ENCODE measurements around the gene ERRFI1.
"Not testable (repeated sequence)": the region's sequence is repeated elsewhere in the genome, so short reads cannot be mapped to it uniquely, and the experiment has no call there.

The ERRFI1 gene

GRCh38 chr1:7972285-7972684 lies 53.8 kb downstream of the ERRFI1 start:
- no peak for TF ChIP-seq POLR2A (IDR thresholded peaks at IDR 0.05; ENCODE audit: low read depth, low read length)
- TF ChIP-seq TAF1 (IDR thresholded peaks at IDR 0.05; ENCODE audit: borderline replicate concordance, low read depth, low read length), result no peak
- no peak for TF ChIP-seq POLR2AphosphoS5 (IDR thresholded peaks at IDR 0.05; ENCODE audit: low read depth, low read length)
- DNase-seq (ENCODE audit: insufficient read length) (no peak), FAIRE-seq (no peak)

- TF ChIP-seq POLR2AphosphoS5 (IDR thresholded peaks at IDR 0.05; ENCODE audit: low read depth, low read length) (no peak), POLR2A (IDR thresholded peaks at IDR 0.05; ENCODE audit: low read depth, low read length) (no peak), TAF1 (IDR thresholded peaks at IDR 0.05; ENCODE audit: borderline replicate concordance, low read depth, low read length) (no peak)
- FAIRE-seq (no peak), DNase-seq (ENCODE audit: insufficient read length) (no peak)
Observed at GRCh38 chr1:7971024-7971423, 55.1 kb downstream of the ERRFI1 start.

- no peak for FAIRE-seq
- DNase-seq (ENCODE audit: insufficient read length), result no peak
- TF ChIP-seq TAF1 (IDR thresholded peaks at IDR 0.05; ENCODE audit: borderline replicate concordance, low read depth, low read length), result no peak
- TF ChIP-seq POLR2A (IDR thresholded peaks at IDR 0.05; ENCODE audit: low read depth, low read length), result no peak
- no peak for TF ChIP-seq POLR2AphosphoS5 (IDR thresholded peaks at IDR 0.05; ENCODE audit: low read depth, low read length)
Observed at GRCh38 chr1:7970246-7970645, 55.9 kb downstream of the ERRFI1 start.

GRCh38 chr1:7967651-7968050 lies 58.5 kb downstream of the ERRFI1 start:
- TF ChIP-seq TAF1 (IDR thresholded peaks at IDR 0.05; ENCODE audit: borderline replicate concordance, low read depth, low read length), result no peak
- no peak for TF ChIP-seq POLR2A (IDR thresholded peaks at IDR 0.05; ENCODE audit: low read depth, low read length)
- TF ChIP-seq POLR2AphosphoS5 (IDR thresholded peaks at IDR 0.05; ENCODE audit: low read depth, low read length), result no peak
- no peak for DNase-seq (ENCODE audit: insufficient read length)
- FAIRE-seq, result no peak

GRCh38 chr1:7967196-7967595 lies 58.9 kb downstream of the ERRFI1 start:
- FAIRE-seq, result no peak
- TF ChIP-seq POLR2AphosphoS5 (IDR thresholded peaks at IDR 0.05; ENCODE audit: low read depth, low read length) (no peak), POLR2A (IDR thresholded peaks at IDR 0.05; ENCODE audit: low read depth, low read length) (no peak), TAF1 (IDR thresholded peaks at IDR 0.05; ENCODE audit: borderline replicate concordance, low read depth, low read length) (no peak)
- no peak for DNase-seq (ENCODE audit: insufficient read length)

- DNase-seq (ENCODE audit: insufficient read length), result no peak
- TF ChIP-seq POLR2AphosphoS5 (IDR thresholded peaks at IDR 0.05; ENCODE audit: low read depth, low read length) (no peak), TAF1 (IDR thresholded peaks at IDR 0.05; ENCODE audit: borderline replicate concordance, low read depth, low read length) (no peak), POLR2A (IDR thresholded peaks at IDR 0.05; ENCODE audit: low read depth, low read length) (no peak)
- FAIRE-seq, result no peak
Observed at GRCh38 chr1:7964476-7964875, 61.6 kb downstream of the ERRFI1 start.

- FAIRE-seq; DNase-seq (ENCODE audit: insufficient read length): not testable (repeated sequence)
Observed at GRCh38 chr1:7963841-7964240, 62.3 kb downstream of the ERRFI1 start.

GRCh38 chr1:7963378-7963730 lies 62.8 kb downstream of the ERRFI1 start:
- not testable (repeated sequence) for DNase-seq (ENCODE audit: insufficient read length); FAIRE-seq

- DNase-seq (ENCODE audit: insufficient read length) (no peak), FAIRE-seq (no peak)
- TF ChIP-seq TAF1 (IDR thresholded peaks at IDR 0.05; ENCODE audit: borderline replicate concordance, low read depth, low read length) (no peak), POLR2A (IDR thresholded peaks at IDR 0.05; ENCODE audit: low read depth, low read length) (no peak), POLR2AphosphoS5 (IDR thresholded peaks at IDR 0.05; ENCODE audit: low read depth, low read length) (no peak)
Observed at GRCh38 chr1:7962636-7963377, 63.3 kb downstream of the ERRFI1 start.

- peak; percentile 17 for FAIRE-seq
Observed at GRCh38 chr1:7962014-7962335, 64.1 kb downstream of the ERRFI1 start.

More at GRCh38 chr1:7962014-7962335, 64.1 kb downstream of the ERRFI1 start:
- TF ChIP-seq POLR2A (IDR thresholded peaks at IDR 0.05; ENCODE audit: low read depth, low read length) (no peak), POLR2AphosphoS5 (IDR thresholded peaks at IDR 0.05; ENCODE audit: low read depth, low read length) (peak; percentile 19; the same call in 1 of the 2 replicates), TAF1 (IDR thresholded peaks at IDR 0.05; ENCODE audit: borderline replicate concordance, low read depth, low read length) (no peak)
- DNase-seq (ENCODE audit: insufficient read length), result no peak

All from GM12892 (cell line).